HUES48 (cell line): ENCODE measurements around the gene PIBF1.

Experiments
- H3K27ac ChIP-seq: one replicate; pipeline ENCODE4 v1.7.0; 2013; ENCODE audit warnings: low read depth, low read length, inconsistent platforms
- H3K27me3 ChIP-seq: 2 replicates; pipeline ENCODE4 v1.6.1; 2013; ENCODE audit warnings: mild to moderate bottlenecking, low read length; ENCODE audit not compliant: control insufficient read depth, insufficient read depth
- H3K36me3 ChIP-seq: 2 replicates; pipeline ENCODE4 v1.6.1; 2013; ENCODE audit warnings: low read length; ENCODE audit not compliant: control insufficient read depth, insufficient read depth
- H3K4me1 ChIP-seq: 2 replicates; pipeline ENCODE4 v1.6.1; 2013; ENCODE audit warnings: mild to moderate bottlenecking, low read length; ENCODE audit not compliant: control insufficient read depth, insufficient read depth
- H3K4me3 ChIP-seq: 2 replicates; pipeline ENCODE4 v1.5.1; 2013; ENCODE audit warnings: mild to moderate bottlenecking, low read depth, low read length
- H3K9ac ChIP-seq: 2 replicates; pipeline ENCODE4 v1.6.1; 2013; ENCODE audit warnings: mild to moderate bottlenecking, low read depth, low read length, moderate library complexity
- H3K9me3 ChIP-seq: 2 replicates; pipeline ENCODE4 v1.6.1; 2013; ENCODE audit warnings: low read length; ENCODE audit not compliant: control insufficient read depth, insufficient read depth

PIBF1 gene

GRCh38 chr13:72781451-72782439, at the start of gene PIBF1, which contains the start of gene DIS3:
Gene PIBF1, plus strand, starts transcription at chr13:72782133. Its CDS starts 1,337 bp downstream, at chr13:72783470.
Gene DIS3, minus strand, starts transcription at chr13:72781900. Its CDS starts 68 bp downstream, at chr13:72781832.
- Histone ChIP-seq H3K27ac (peak within 1 kb of the TSS; percentile 94), H3K36me3 (peaks cover 53% of the 10 kb centered on the region), H3K4me3 (peak within 1 kb of the TSS; percentile 93), H3K9ac (peak within 1 kb of the TSS; percentile 90), H3K9me3 (no peaks in the 10 kb centered on the region), H3K4me1 (peaks cover 7% of the 10 kb centered on the region; the same call in 1 of the 2 replicates), H3K27me3 (no peaks in the 10 kb centered on the region)

- Histone ChIP-seq H3K9me3 (no peaks in the 10 kb centered on the region), H3K27me3 (no peaks in the 10 kb centered on the region), H3K4me1 (no peaks in the 10 kb centered on the region), H3K27ac (no peak overlapping the region), H3K9ac (no peak overlapping the region), H3K36me3 (peaks cover 78% of the 10 kb centered on the region), H3K4me3 (no peak overlapping the region)
Measured at GRCh38 chr13:72737033-72737432, 44.9 kb upstream of the PIBF1 start.

- Histone ChIP-seq H3K36me3 (peaks cover 83% of the 10 kb centered on the region), H3K9me3 (no peaks in the 10 kb centered on the region), H3K9ac (no peak overlapping the region), H3K27me3 (no peaks in the 10 kb centered on the region), H3K4me3 (no peak overlapping the region), H3K4me1 (no peaks in the 10 kb centered on the region), H3K27ac (no peak overlapping the region)
Measured at GRCh38 chr13:72740015-72740414, 41.9 kb upstream of the PIBF1 start.

- no peaks in the 10 kb centered on the region for H3K9me3 ChIP-seq
- no peak overlapping the region for H3K27ac ChIP-seq
- H3K9ac ChIP-seq: no peak overlapping the region
- H3K4me1 ChIP-seq: no peaks in the 10 kb centered on the region
- H3K4me3 ChIP-seq: no peak overlapping the region
- H3K36me3 ChIP-seq: peaks cover 90% of the 10 kb centered on the region
- no peaks in the 10 kb centered on the region for H3K27me3 ChIP-seq
Measured at GRCh38 chr13:72745260-72745659, 36.7 kb upstream of the PIBF1 start.

- Histone ChIP-seq H3K4me3 (no peak overlapping the region), H3K36me3 (peaks cover 97% of the 10 kb centered on the region), H3K9ac (no peak overlapping the region), H3K27ac (no peak overlapping the region), H3K4me1 (no peaks in the 10 kb centered on the region), H3K9me3 (no peaks in the 10 kb centered on the region), H3K27me3 (no peaks in the 10 kb centered on the region)
Measured at GRCh38 chr13:72751220-72751619, 30.7 kb upstream of the PIBF1 start.

- Histone ChIP-seq H3K4me3 (no peak overlapping the region), H3K4me1 (no peaks in the 10 kb centered on the region), H3K27ac (no peak overlapping the region), H3K36me3 (peaks cover 97% of the 10 kb centered on the region), H3K9me3 (no peaks in the 10 kb centered on the region), H3K27me3 (no peaks in the 10 kb centered on the region), H3K9ac (no peak overlapping the region)
Measured at GRCh38 chr13:72754111-72754510, 27.8 kb upstream of the PIBF1 start.

- Histone ChIP-seq H3K27ac (no peak overlapping the region), H3K4me1 (no peaks in the 10 kb centered on the region), H3K27me3 (no peaks in the 10 kb centered on the region), H3K9me3 (no peaks in the 10 kb centered on the region), H3K4me3 (no peak overlapping the region), H3K36me3 (peaks cover 100% of the 10 kb centered on the region), H3K9ac (no peak overlapping the region)
Measured at GRCh38 chr13:72757792-72758535, 24.0 kb upstream of the PIBF1 start.

GRCh38 chr13:72760189-72760588, 21.7 kb upstream of the PIBF1 start:
- Histone ChIP-seq H3K4me3 (no peak overlapping the region), H3K9me3 (no peaks in the 10 kb centered on the region), H3K9ac (no peak overlapping the region), H3K4me1 (no peaks in the 10 kb centered on the region), H3K27me3 (no peaks in the 10 kb centered on the region), H3K27ac (no peak overlapping the region), H3K36me3 (peaks cover 100% of the 10 kb centered on the region)

- Histone ChIP-seq H3K4me1 (no peaks in the 10 kb centered on the region), H3K9ac (no peak overlapping the region), H3K9me3 (no peaks in the 10 kb centered on the region), H3K27me3 (no peaks in the 10 kb centered on the region), H3K27ac (no peak overlapping the region), H3K4me3 (no peak overlapping the region), H3K36me3 (peaks cover 100% of the 10 kb centered on the region)
Measured at GRCh38 chr13:72763411-72763810, 18.5 kb upstream of the PIBF1 start.

GRCh38 chr13:72774019-72774418, 7.9 kb upstream of the PIBF1 start:
- no peaks in the 10 kb centered on the region for H3K4me1 ChIP-seq
- H3K9me3 ChIP-seq: no peaks in the 10 kb centered on the region
- H3K9ac ChIP-seq: no peak overlapping the region
- H3K27ac ChIP-seq: no peak overlapping the region
- H3K27me3 ChIP-seq: no peaks in the 10 kb centered on the region
- H3K36me3 ChIP-seq: peaks cover 100% of the 10 kb centered on the region
- H3K4me3 ChIP-seq: no peak overlapping the region

GRCh38 chr13:72782717-72783116, 784 bp downstream of the PIBF1 start:
- H3K4me3 ChIP-seq: peak overlapping the region; percentile 93
- no peaks in the 10 kb centered on the region for H3K27me3 ChIP-seq
- peak overlapping the region; percentile 60 for H3K9ac ChIP-seq
- no peaks in the 10 kb centered on the region for H3K9me3 ChIP-seq
- H3K4me1 ChIP-seq: peaks cover 7% of the 10 kb centered on the region; the same call in 1 of the 2 replicates
- peaks cover 44% of the 10 kb centered on the region for H3K36me3 ChIP-seq
- peak overlapping the region; percentile 82 for H3K27ac ChIP-seq
